Smooth muscle cell (in vitro differentiated cells): Measurements from ENCODE around the gene SEPTIN3. TPM values are rescaled to one million over a fixed set of nuclear protein-coding genes. Genes with fewer than 3 reads are reported as not detected.

Experiments used
- DNase-seq: peaks from one replicate; lab custom pipeline; 2025; ENCODE audit not compliant: unreplicated experiment; lab: John Stamatoyannopoulos, UW
- H2AFZ ChIP-seq: fragments of 200-600 bp; sonication (generic); 2 replicates; pipeline ENCODE4 v1.6.0; 2016; ENCODE audit warnings: antibody characterized with exemption, low read depth, mild to moderate bottlenecking
- H3F3A ChIP-seq: fragments of 200-600 bp; sonication (generic); 2 replicates; pipeline ENCODE4 v1.6.0; 2017; ENCODE audit warnings: antibody characterized with exemption, low read depth
- H3K27ac ChIP-seq: fragments of 200-600 bp; sonication (generic); 2 replicates; pipeline ENCODE4 v1.5.1; 2016; ENCODE audit warnings: low read depth, mild to moderate bottlenecking
- H3K27me3 ChIP-seq: fragments of 200-600 bp; sonication (generic); 2 replicates; pipeline ENCODE4 v1.6.1; 2016; ENCODE audit warnings: low read depth, mild to moderate bottlenecking
- H3K36me3 ChIP-seq: fragments of 200-600 bp; sonication (generic); 2 replicates; pipeline ENCODE4 v1.5.1; 2016; ENCODE audit warnings: low read depth
- H3K4me1 ChIP-seq: fragments of 200-600 bp; sonication (generic); 2 replicates; pipeline ENCODE4 v1.5.1; 2016; ENCODE audit warnings: low read depth
- H3K4me2 ChIP-seq: fragments of 200-600 bp; sonication (generic); 2 replicates; pipeline ENCODE4 v1.6.0; 2016; ENCODE audit warnings: mild to moderate bottlenecking
- H3K4me3 ChIP-seq: fragments of 200-600 bp; sonication (generic); 2 replicates; pipeline ENCODE4 v1.5.1; 2016; ENCODE audit warnings: mild to moderate bottlenecking
- H3K79me2 ChIP-seq: fragments of 200-600 bp; sonication (generic); 2 replicates; pipeline ENCODE4 v1.6.0; 2016; ENCODE audit warnings: low read depth, mild to moderate bottlenecking
- H3K9ac ChIP-seq: fragments of 200-600 bp; sonication (generic); 2 replicates; pipeline ENCODE4 v1.6.0; 2016; ENCODE audit warnings: low read depth
- H3K9me3 ChIP-seq: fragments of 200-600 bp; sonication (generic); replicated peaks from 2 replicates; pipeline ENCODE4 v1.5.1; 2016; ENCODE audit warnings: low read depth
- H4K20me1 ChIP-seq: fragments of 200-600 bp; sonication (generic); 2 replicates; pipeline ENCODE4 v1.6.0; 2016; ENCODE audit warnings: low read depth
- CTCF ChIP-seq: fragments of 200-600 bp; sonication (generic); IDR thresholded peaks from 2 replicates; pipeline ENCODE4 v1.5.1; 2017; ENCODE audit warnings: borderline replicate concordance, mild to moderate bottlenecking, antibody characterized with exemption; ENCODE audit not compliant: insufficient read depth, poor library complexity, severe bottlenecking
- WGBS: methylation state at CpG from one replicate; pipeline ENCODE4 v1.1.7; 2016; ENCODE audit warnings: low lambda C conversion rate; 5-methylcytosine and 5-hydroxymethylcytosine counted together
- polyA plus RNA-seq: library from polyadenylated mRNA; unstranded; fragments of >200 nt; fragmentation: Nextera tagmentation; extraction: Ambion mirVana; gene quantifications from 2 replicates; pipeline ENCODE4 v1.2.1, GENCODE V29; 2016
- total RNA-seq: library from RNA; depleted of rRNA; stranded (reverse); fragments of >200 nt; gene quantifications from 2 replicates; pipeline ENCODE4 v1.2.3, GENCODE V29; 2014

Gene SEPTIN3
- total and polyA plus RNA-seq, 2 experiments from 2014 or later = 0.99 to 1.1 TPM

DNA sequence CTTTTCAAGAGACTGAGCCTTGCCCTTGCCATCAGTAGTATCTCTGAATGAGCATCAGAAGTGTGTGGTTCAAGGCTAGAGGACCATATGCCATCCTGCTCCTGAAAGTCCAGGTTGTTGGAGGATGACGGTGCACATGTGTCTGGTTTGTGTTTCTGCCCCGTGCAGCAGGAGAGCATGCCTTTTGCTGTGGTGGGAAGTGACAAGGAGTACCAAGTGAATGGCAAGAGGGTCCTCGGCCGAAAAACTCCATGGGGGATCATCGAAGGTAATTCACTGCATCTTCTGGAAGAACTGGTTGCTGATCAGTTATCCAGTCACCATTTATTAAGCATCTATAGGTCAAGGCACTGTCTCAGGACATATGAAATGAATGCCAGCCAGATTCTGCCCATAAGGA is 23.3 kb downstream of the SEPTIN3 start:
- no peaks in the 10 kb centered on the region for H3K9me3 ChIP-seq
- TF ChIP-seq CTCF = no peak
- no peaks in the 10 kb centered on the region for H3K36me3 ChIP-seq
- no peaks in the 10 kb centered on the region for H3K79me2 ChIP-seq
- no peak for DNase-seq
- H3K4me1 ChIP-seq = no peaks in the 10 kb centered on the region
- H3K4me3 ChIP-seq = no peak overlapping the region
- H3K27ac ChIP-seq = no peak overlapping the region
- H3K4me2 ChIP-seq = no peak overlapping the region
- 92% methylated on average over 5 of the region's 5 CpGs for WGBS
- no peaks in the 10 kb centered on the region for H3K27me3 ChIP-seq
- no peak overlapping the region for H3K9ac ChIP-seq
- H2AFZ ChIP-seq = no peak overlapping the region
- H4K20me1 ChIP-seq = no peaks in the 10 kb centered on the region
- no peaks in the 10 kb centered on the region for H3F3A ChIP-seq

GRCh38 chr22:41995211-41995610 is 26.0 kb downstream of the SEPTIN3 start:
- Histone ChIP-seq H3F3A (no peaks in the 10 kb centered on the region), H3K4me3 (no peak overlapping the region), H3K4me1 (no peaks in the 10 kb centered on the region), H3K27ac (no peak overlapping the region), H3K79me2 (no peaks in the 10 kb centered on the region), H4K20me1 (no peaks in the 10 kb centered on the region), H3K4me2 (no peak overlapping the region), H2AFZ (no peak overlapping the region), H3K36me3 (no peaks in the 10 kb centered on the region), H3K27me3 (no peaks in the 10 kb centered on the region), H3K9me3 (no peaks in the 10 kb centered on the region), H3K9ac (no peak overlapping the region)
- DNase-seq = no peak
- WGBS = 76% methylated on average over 3 of the region's 3 CpGs
- no peak for TF ChIP-seq CTCF

GRCh38 chr22:41996826-41997225 is 27.6 kb downstream of the SEPTIN3 start:
- no peaks in the 10 kb centered on the region for H3F3A ChIP-seq
- no peaks in the 10 kb centered on the region for H3K36me3 ChIP-seq
- H3K4me1 ChIP-seq = no peaks in the 10 kb centered on the region
- WGBS = 91% methylated on average over 5 of the region's 5 CpGs
- no peaks in the 10 kb centered on the region for H3K79me2 ChIP-seq
- no peaks in the 10 kb centered on the region for H4K20me1 ChIP-seq
- H3K9me3 ChIP-seq = no peaks in the 10 kb centered on the region
- H2AFZ ChIP-seq = no peak overlapping the region
- no peak overlapping the region for H3K4me2 ChIP-seq
- no peak overlapping the region for H3K27ac ChIP-seq
- DNase-seq = no peak
- no peak overlapping the region for H3K9ac ChIP-seq
- H3K4me3 ChIP-seq = no peak overlapping the region
- no peak for TF ChIP-seq CTCF
- no peaks in the 10 kb centered on the region for H3K27me3 ChIP-seq

DNA sequence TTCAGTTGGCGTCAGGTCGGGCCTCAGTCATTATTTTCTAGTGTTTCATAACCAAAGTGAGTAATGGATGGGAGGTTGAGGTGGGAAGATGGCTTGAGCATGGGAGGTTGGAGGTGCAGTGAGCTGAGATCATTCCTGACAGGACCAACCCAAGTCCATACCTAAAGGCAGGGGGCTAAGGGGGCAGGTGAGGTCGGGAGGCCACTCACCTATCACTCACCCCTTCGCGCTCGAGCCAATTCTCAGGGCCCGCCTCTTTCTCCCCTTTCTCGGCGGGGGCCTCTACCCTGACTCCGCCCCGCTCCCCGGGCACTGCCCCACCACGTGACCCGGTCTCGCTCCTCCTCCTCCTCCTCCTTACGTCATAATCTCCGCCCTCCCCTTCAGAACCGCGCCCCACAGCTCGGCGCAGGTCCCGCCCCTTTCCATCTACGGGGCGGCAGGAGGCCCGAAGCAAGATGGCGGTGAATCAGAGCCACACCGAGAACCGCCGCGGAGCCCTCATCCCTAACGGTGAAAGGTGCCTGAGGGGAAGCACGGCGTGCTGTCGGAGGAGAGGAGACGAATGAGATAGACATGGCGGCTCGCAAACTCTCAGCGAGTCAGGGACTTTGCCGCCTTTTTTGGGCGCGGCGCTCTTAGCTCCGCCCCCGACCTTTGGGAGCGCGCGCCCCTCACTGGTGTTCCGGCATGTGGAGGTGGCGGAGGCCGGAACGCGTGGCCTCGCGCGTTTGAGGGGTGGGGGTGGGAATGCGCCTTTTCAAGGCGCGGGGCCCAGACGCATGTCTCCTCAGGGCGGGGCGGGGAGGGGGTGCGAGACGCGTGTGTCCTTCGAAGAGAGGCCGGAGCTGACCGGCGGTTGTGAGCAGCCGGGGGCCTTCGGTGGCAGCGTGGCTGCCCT is 29.4 kb downstream of the SEPTIN3 start, which contains the start of gene WBP2NL:
TSS of gene WBP2NL (plus strand) at position 428 of the 901 bp plus-strand sequence. CDS start at position 459, 31 bp downstream.
- H3F3A ChIP-seq = no peaks in the 10 kb centered on the region
- H4K20me1 ChIP-seq = no peaks in the 10 kb centered on the region
- H3K4me1 ChIP-seq = no peaks in the 10 kb centered on the region
- H2AFZ ChIP-seq = no peak within 1 kb of the TSS
- WGBS = 97% methylated on average over 50 of the region's 71 CpGs
- no peak within 1 kb of the TSS for H3K4me2 ChIP-seq
- H3K9me3 ChIP-seq = no peaks in the 10 kb centered on the region
- no peak within 1 kb of the TSS for H3K9ac ChIP-seq
- TF ChIP-seq CTCF = no peak
- DNase-seq = no peak
- H3K4me3 ChIP-seq = no peak within 1 kb of the TSS
- no peaks in the 10 kb centered on the region for H3K79me2 ChIP-seq
- no peaks in the 10 kb centered on the region for H3K27me3 ChIP-seq
- H3K36me3 ChIP-seq = no peaks in the 10 kb centered on the region
- no peak within 1 kb of the TSS for H3K27ac ChIP-seq
